Activated CD4-positive, alpha-beta memory T cell treated with anti-CD3 and anti-CD28 coated beads for 36 hours (primary cell): ENCODE measurements around the gene NEGR1. TPM values are rescaled to one million over a fixed set of nuclear protein-coding genes. Genes with fewer than 3 reads are reported as not detected.

Source experiments
- CTCF ChIA-PET: fragments of 350-600 bp; sonication (Branson Sonifier 250); formaldehyde crosslinking; loops from one replicate; lab custom pipeline; 2021; ENCODE audit warnings: antibody characterized with exemption, inconsistent platforms; lab: Charles Lee
- POLR2A ChIA-PET: fragments of 350-600 bp; sonication (Branson Sonifier 250); formaldehyde crosslinking; loops from one replicate; lab custom pipeline; 2021; ENCODE audit warnings: antibody characterized with exemption; lab: Charles Lee
- DNase-seq: peaks from one replicate; pipeline ENCODE4 v3.0.0-alpha.2; 2020
- H3K27ac Mint-ChIP-seq: one replicate; pipeline ENCODE4 v1.8.0; 2021; ENCODE audit warnings: mixed read lengths
- H3K27me3 Mint-ChIP-seq: one replicate; pipeline ENCODE4 v1.8.0; 2021; ENCODE audit warnings: mixed read lengths
- H3K36me3 Mint-ChIP-seq: one replicate; pipeline ENCODE4 v1.8.0; 2021; ENCODE audit warnings: mixed read lengths
- H3K4me1 Mint-ChIP-seq: one replicate; pipeline ENCODE4 v1.8.0; 2021; ENCODE audit warnings: low read depth, mixed read lengths
- H3K4me3 Mint-ChIP-seq: one replicate; pipeline ENCODE4 v1.8.0; 2021; ENCODE audit warnings: mild to moderate bottlenecking, mixed read lengths
- H3K9me3 Mint-ChIP-seq: one replicate; pipeline ENCODE4 v1.8.0; 2021; ENCODE audit warnings: mixed read lengths
- intact Hi-C: fragments of 100-400 bp; cut with micrococcal nuclease; formaldehyde crosslinking; loops from one replicate; pipeline ENCODE4 v1.15.1; 2023
- total RNA-seq, 2 experiments: library from RNA; stranded (reverse); gene quantifications; one replicate each; pipeline ENCODE4 v1.2.3, GENCODE V29; 2021

Gene NEGR1
- total RNA-seq, 2 experiments from 2014 or later: not detected

GRCh38 chr1:71521655-71522264 is 760.6 kb downstream of the NEGR1 start:
- H3K36me3 Mint-ChIP-seq: no peaks in the 10 kb centered on the region
- no peaks in the 10 kb centered on the region for H3K9me3 Mint-ChIP-seq
- POLR2A ChIA-PET: no interaction called here
- no peak for DNase-seq
- CTCF ChIA-PET: no interaction called here
- intact Hi-C loops: no loop called here
- no peaks in the 10 kb centered on the region for H3K4me1 Mint-ChIP-seq
- H3K27ac Mint-ChIP-seq: no peak overlapping the region
- H3K27me3 Mint-ChIP-seq: no peaks in the 10 kb centered on the region
- H3K4me3 Mint-ChIP-seq: no peak overlapping the region

- ChIA-PET CTCF (no interaction called here), POLR2A (no interaction called here)
- DNase-seq: no peak
- H3K4me3 Mint-ChIP-seq: no peak overlapping the region
- no peaks in the 10 kb centered on the region for H3K36me3 Mint-ChIP-seq
- H3K27me3 Mint-ChIP-seq: no peaks in the 10 kb centered on the region
- H3K4me1 Mint-ChIP-seq: no peaks in the 10 kb centered on the region
- H3K27ac Mint-ChIP-seq: no peak overlapping the region
- peaks cover 4% of the 10 kb centered on the region for H3K9me3 Mint-ChIP-seq
- intact Hi-C loops: no loop called here
These were observed 770.8 kb downstream of the NEGR1 start for GRCh38 chr1:71511505-71511904.

DNA sequence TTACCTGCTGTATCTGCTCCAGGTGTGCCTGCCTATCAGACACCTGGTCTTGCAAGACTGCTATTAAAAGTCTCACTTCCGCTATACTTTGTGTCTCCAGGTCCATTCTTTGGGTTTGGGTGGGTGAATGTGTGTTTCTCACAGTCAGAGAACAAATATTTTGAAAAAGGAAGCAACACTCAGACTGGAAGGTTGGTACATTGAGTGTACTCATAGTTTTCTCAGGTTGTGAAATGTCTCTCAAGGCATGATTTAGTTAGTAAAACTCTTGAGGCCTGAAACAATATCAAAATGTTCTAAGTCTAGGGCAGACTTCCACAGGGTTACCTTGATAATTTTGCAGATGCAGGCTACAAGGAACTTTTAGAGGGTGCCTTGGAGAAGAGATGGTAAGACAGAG is 771.6 kb downstream of the NEGR1 start:
- no peak for DNase-seq
- CTCF ChIA-PET: no interaction called here
- intact Hi-C loops: no loop called here
- POLR2A ChIA-PET: no interaction called here
- Mint-ChIP-seq H3K9me3 (peaks cover 4% of the 10 kb centered on the region), H3K36me3 (no peaks in the 10 kb centered on the region), H3K27ac (no peak overlapping the region), H3K4me1 (no peaks in the 10 kb centered on the region), H3K4me3 (no peak overlapping the region), H3K27me3 (no peaks in the 10 kb centered on the region)

DNA sequence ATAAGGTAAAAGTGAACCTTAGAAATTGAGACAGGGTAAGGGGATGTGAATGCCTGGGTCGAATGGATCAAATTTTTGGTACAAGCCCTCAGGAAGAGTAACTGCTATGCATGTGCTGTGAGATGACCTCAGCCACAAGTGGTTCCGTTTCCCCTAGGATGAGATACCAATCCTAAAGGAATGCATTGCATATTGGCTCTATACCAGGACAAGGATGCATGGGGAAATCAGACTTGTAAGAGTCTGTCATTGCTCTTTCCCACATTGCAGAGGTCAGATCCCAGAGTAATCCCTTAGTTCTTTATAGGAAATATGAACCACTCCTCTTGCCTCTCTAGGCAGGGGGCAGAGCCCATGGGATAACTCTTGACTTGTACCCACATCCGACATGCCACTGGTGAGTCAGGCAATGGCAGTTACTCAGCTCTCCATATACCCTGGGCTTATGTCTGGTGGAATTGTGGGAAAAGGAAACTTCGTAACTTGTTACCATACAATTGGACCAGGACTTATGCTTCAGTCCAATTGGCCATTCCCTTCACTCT is 773.2 kb downstream of the NEGR1 start:
- H3K27me3 Mint-ChIP-seq: no peaks in the 10 kb centered on the region
- H3K27ac Mint-ChIP-seq: no peak overlapping the region
- intact Hi-C loops: no loop called here
- no peak overlapping the region for H3K4me3 Mint-ChIP-seq
- H3K36me3 Mint-ChIP-seq: no peaks in the 10 kb centered on the region
- ChIA-PET CTCF (no interaction called here), POLR2A (no interaction called here)
- H3K4me1 Mint-ChIP-seq: no peaks in the 10 kb centered on the region
- no peak for DNase-seq
- peaks cover 4% of the 10 kb centered on the region for H3K9me3 Mint-ChIP-seq

DNA sequence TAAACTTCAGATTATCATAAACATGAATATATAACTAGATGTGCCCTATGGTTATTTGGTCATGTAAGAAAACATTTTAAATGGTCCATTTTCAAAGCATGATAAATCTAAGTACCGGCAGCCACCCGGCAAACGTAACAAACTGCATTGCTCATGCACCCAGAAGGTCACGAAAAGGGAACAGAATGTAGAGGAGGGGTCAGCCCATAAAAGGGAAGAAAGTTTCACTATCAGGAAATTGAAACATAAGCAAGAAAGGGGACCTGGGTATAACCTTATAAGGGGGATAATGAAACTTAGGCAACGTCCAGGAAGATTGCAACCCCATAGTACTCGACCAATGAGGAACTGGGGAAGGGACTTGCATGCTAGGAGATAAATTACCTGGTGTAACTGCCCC is 780.3 kb downstream of the NEGR1 start:
- CTCF ChIA-PET: no interaction called here
- POLR2A ChIA-PET: no interaction called here
- H3K4me1 Mint-ChIP-seq: no peaks in the 10 kb centered on the region
- H3K27ac Mint-ChIP-seq: no peak overlapping the region
- DNase-seq: no peak
- H3K4me3 Mint-ChIP-seq: no peak overlapping the region
- H3K27me3 Mint-ChIP-seq: no peaks in the 10 kb centered on the region
- intact Hi-C loops: no loop called here
- H3K9me3 Mint-ChIP-seq: no peaks in the 10 kb centered on the region
- H3K36me3 Mint-ChIP-seq: no peaks in the 10 kb centered on the region

- H3K27me3 Mint-ChIP-seq: no peaks in the 10 kb centered on the region
- intact Hi-C loops: no loop called here
These were observed 783.8 kb downstream of the NEGR1 start for GRCh38 chr1:71498542-71498941.

GRCh38 chr1:71494163-71494562 is 788.2 kb downstream of the NEGR1 start:
- Mint-ChIP-seq H3K27me3 (no peaks in the 10 kb centered on the region), H3K36me3 (no peaks in the 10 kb centered on the region), H3K4me1 (no peaks in the 10 kb centered on the region), H3K9me3 (no peaks in the 10 kb centered on the region), H3K4me3 (no peak overlapping the region), H3K27ac (no peak overlapping the region)
- intact Hi-C loops: no loop called here
- no peak for DNase-seq
- ChIA-PET CTCF (no interaction called here), POLR2A (no interaction called here)

More at GRCh38 chr1:71498542-71498941, 783.8 kb downstream of the NEGR1 start:
- Mint-ChIP-seq H3K4me1 (no peaks in the 10 kb centered on the region), H3K36me3 (no peaks in the 10 kb centered on the region), H3K4me3 (no peak overlapping the region), H3K9me3 (no peaks in the 10 kb centered on the region), H3K27ac (no peak overlapping the region)
- DNase-seq: no peak
- ChIA-PET POLR2A (no interaction called here), CTCF (no interaction called here)

- intact Hi-C loops: no loop called here
- no peaks in the 10 kb centered on the region for H3K4me1 Mint-ChIP-seq
- no peak overlapping the region for H3K27ac Mint-ChIP-seq
- ChIA-PET CTCF (no interaction called here), POLR2A (no interaction called here)
- H3K9me3 Mint-ChIP-seq: no peaks in the 10 kb centered on the region
- H3K4me3 Mint-ChIP-seq: no peak overlapping the region
- H3K27me3 Mint-ChIP-seq: no peaks in the 10 kb centered on the region
- DNase-seq: no peak
- H3K36me3 Mint-ChIP-seq: no peaks in the 10 kb centered on the region
These were observed 789.9 kb downstream of the NEGR1 start for GRCh38 chr1:71492298-71493041.

- Mint-ChIP-seq H3K4me1 (no peaks in the 10 kb centered on the region), H3K9me3 (peaks cover 2% of the 10 kb centered on the region), H3K36me3 (no peaks in the 10 kb centered on the region), H3K4me3 (no peak overlapping the region), H3K27ac (no peak overlapping the region), H3K27me3 (no peaks in the 10 kb centered on the region)
- ChIA-PET CTCF (no interaction called here), POLR2A (no interaction called here)
- no peak for DNase-seq
- intact Hi-C loops: no loop called here
These were observed 791.9 kb downstream of the NEGR1 start for GRCh38 chr1:71490432-71490831.

GRCh38 chr1:71488555-71489252 is 793.6 kb downstream of the NEGR1 start:
- Mint-ChIP-seq H3K27ac (no peak overlapping the region), H3K4me1 (no peaks in the 10 kb centered on the region), H3K27me3 (no peaks in the 10 kb centered on the region), H3K9me3 (peaks cover 4% of the 10 kb centered on the region), H3K36me3 (no peaks in the 10 kb centered on the region), H3K4me3 (no peak overlapping the region)
- intact Hi-C loops: no loop called here
- DNase-seq: no peak
- ChIA-PET CTCF (no interaction called here), POLR2A (no interaction called here)

DNA sequence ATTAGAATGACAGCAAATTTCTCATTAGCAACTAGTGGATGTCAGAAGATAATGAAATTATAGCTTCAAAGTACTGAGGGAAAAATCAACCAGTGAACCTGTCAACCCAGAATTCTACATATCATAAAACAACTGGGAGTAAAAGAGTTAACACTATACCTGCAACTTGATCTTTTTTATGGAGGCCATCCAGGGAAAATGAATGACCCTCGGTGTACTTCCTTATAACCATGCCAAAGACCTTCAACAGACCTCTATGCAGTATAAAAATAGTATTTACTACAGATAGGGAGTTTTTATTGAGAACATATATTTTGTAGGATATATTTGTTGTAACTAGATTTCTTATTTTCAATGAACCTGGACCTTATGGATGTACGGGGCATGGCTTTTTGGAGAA is 809.0 kb downstream of the NEGR1 start:
- ChIA-PET CTCF (no interaction called here), POLR2A (no interaction called here)
- no peaks in the 10 kb centered on the region for H3K27me3 Mint-ChIP-seq
- H3K36me3 Mint-ChIP-seq: no peaks in the 10 kb centered on the region
- intact Hi-C loops: no loop called here
- no peak overlapping the region for H3K27ac Mint-ChIP-seq
- no peak overlapping the region for H3K4me3 Mint-ChIP-seq
- no peaks in the 10 kb centered on the region for H3K4me1 Mint-ChIP-seq
- DNase-seq: no peak
- H3K9me3 Mint-ChIP-seq: peaks cover 6% of the 10 kb centered on the region

GRCh38 chr1:71465093-71465492 is 817.2 kb downstream of the NEGR1 start:
- H3K27ac Mint-ChIP-seq: no peak overlapping the region
- H3K4me1 Mint-ChIP-seq: no peaks in the 10 kb centered on the region
- no peak overlapping the region for H3K4me3 Mint-ChIP-seq
- H3K27me3 Mint-ChIP-seq: no peaks in the 10 kb centered on the region
- no peak for DNase-seq
- ChIA-PET CTCF (no interaction called here), POLR2A (no interaction called here)
- intact Hi-C loops: no loop called here
- H3K9me3 Mint-ChIP-seq: peaks cover 5% of the 10 kb centered on the region
- H3K36me3 Mint-ChIP-seq: no peaks in the 10 kb centered on the region
